ENCODE data around the gene PRMT2.
A peak's percentile ranks its signal among the peaks of the same experiment; 100 is the strongest.
"Not testable (repeated sequence)": the region's sequence is repeated elsewhere in the genome, so short reads cannot be mapped to it uniquely, and the experiment has no call there.

Gene PRMT2

GRCh38 chr21:46646541-46647154 lies 11.2 kb downstream of the PRMT2 start:
- no peak for DNase-seq

- DNase-seq = no peak
Measured at GRCh38 chr21:46648539-46648938, 13.1 kb downstream of the PRMT2 start.

- DNase-seq = no peak
Measured at GRCh38 chr21:46649356-46649755, 13.9 kb downstream of the PRMT2 start.

DNA sequence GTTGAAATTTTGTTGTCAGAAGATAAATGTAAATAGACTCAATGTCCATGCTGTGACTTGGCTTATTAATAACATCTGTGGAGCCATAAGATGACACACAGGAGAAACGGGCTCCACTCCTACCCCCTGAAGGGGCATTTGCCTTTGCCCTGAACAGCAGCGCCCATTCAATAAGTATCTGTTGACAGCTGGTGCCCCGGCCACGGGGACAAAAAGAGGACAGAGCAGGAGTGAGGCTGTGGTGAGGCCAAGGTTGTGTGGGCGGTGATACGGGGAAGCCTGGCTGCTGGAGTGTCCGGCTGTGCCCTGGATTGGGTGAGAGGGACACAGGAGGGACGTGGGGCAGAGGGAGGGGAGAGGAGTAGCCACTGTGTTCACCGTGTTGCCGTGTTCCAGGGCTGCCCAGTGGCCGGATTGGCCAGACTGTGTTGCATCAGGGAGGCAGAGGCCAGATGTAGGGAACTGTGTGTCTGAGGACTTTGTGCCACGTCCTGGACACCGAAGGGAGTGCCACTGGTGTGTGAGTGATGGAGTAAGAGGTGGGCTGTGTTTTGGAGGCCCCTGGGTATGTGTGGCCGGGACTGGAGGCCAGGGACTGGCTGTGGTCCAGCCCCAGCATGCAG lies 15.1 kb downstream of the PRMT2 start:
- no peak for DNase-seq

- DNase-seq = no peak
Measured at GRCh38 chr21:46651121-46651520, 15.6 kb downstream of the PRMT2 start.

DNA sequence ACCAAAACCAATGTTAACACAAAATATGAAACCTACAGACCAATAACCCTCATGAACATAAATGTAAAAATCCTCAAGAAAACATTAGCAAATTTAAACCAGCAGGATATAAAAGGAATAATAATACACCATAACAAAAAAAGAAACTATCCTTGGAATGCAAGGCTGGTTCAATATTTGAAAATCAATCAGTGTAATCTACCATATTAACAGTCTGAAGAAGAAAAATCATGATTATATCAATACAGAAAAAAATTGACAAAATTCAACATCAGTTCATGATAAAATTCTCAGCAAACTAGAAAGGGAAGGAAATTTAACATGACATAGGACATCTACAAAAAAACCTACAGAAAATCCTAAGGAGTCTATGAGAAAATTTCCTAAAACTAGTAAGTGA lies 19.8 kb downstream of the PRMT2 start:
- no peak for DNase-seq

GRCh38 chr21:46656820-46657219 lies 21.3 kb downstream of the PRMT2 start:
- DNase-seq = no peak

DNA sequence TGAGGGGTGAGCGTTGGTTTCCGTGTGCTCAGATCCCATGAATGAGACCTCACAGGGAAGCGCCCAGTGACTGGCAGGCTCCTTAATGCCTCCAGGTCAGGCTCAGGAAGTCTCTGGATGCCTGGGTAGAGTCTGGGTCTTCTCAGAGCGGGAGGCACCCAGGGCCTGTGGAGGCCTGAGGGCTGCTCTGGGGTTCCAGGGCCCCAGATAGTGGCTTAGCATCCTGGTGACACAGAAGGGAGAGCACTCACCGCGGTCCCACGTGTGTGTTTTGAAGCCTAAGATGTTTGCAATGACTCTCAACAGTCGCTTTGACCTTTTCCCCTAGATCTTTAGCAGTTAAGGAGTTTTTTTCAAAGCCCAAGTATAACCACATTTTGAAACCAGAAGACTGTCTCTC lies 25.0 kb downstream of the PRMT2 start:
- DNase-seq = no peak

- DNase-seq = peak; percentile 30 to 31
Measured at GRCh38 chr21:46661211-46661625, 25.7 kb downstream of the PRMT2 start.

DNA sequence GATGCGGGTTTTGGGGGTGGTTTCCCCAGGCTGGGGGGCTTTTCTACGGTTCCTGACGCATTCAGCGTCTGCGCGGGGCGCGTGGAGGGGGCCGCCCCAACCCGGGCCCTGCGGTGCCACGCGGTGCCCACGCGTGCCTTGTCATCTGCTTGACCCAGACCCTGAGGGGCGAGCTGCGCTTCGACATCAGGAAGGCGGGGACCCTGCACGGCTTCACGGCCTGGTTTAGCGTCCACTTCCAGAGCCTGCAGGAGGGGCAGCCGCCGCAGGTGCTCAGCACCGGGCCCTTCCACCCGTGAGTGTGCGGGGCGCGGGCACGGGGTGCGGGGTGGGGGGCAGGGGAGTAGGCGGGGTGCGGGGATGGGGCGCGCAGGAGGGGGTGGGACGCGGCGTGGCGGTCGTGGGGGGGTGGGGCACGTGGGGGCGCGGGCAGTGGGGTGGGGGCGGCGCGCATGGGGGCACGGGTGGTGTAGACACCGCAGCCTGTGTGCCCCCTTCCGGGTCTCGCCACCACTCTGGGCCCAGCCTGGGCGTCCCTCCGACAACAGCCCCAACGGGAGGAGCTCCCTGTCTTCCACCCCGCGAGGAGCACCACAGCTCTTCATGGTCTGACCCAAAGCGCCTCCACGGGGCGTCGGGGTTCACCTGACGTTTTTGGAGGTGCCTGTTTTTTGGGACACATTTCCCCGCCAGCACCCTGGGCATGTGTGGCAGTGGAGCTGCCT lies 26.3 kb downstream of the PRMT2 start:
- no peak for DNase-seq

GRCh38 chr21:46662367-46662654 lies 26.8 kb downstream of the PRMT2 start:
- no peak for DNase-seq

- no peak for DNase-seq
Measured at GRCh38 chr21:46662765-46663500, 27.5 kb downstream of the PRMT2 start.

- peak in 1 of 2 experiments; percentile 22 for DNase-seq
Measured at GRCh38 chr21:46663754-46664153, 28.3 kb downstream of the PRMT2 start.

DNA sequence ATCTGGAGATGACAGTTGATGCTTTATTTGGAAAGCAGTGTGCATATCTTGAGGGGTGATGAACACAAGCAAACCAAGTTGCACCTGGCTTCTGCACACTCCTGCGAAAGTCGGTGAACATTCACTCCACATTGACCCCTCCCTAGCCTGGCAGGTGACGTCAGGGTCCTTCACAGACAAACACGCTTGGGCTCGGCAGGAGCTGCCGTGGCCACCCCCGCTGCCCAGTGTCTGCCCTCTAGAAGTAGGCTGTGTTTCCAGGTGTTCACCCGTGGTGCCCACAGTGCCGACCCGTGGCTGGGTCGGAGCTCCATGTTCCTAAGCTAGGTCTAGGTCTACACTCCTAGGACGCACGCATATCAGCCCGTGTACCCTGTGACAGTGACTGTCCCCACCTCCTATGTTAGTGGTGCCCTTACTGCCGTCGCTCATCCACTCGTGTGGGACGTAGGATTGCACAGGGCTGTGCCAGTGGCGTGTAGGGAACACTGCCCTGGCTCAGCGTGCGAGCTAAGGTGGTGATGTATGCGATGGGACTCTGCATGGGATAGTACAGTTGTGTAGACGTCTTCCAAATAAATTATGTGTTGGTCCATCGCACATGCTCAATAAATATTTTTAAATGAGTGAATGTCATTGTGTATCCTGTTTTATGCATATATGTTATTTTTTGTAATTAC lies 29.0 kb downstream of the PRMT2 start:
- peak; percentile 40 to 64 for DNase-seq

- DNase-seq = no peak
Measured at GRCh38 chr21:46665566-46665965, 30.1 kb downstream of the PRMT2 start.

DNA sequence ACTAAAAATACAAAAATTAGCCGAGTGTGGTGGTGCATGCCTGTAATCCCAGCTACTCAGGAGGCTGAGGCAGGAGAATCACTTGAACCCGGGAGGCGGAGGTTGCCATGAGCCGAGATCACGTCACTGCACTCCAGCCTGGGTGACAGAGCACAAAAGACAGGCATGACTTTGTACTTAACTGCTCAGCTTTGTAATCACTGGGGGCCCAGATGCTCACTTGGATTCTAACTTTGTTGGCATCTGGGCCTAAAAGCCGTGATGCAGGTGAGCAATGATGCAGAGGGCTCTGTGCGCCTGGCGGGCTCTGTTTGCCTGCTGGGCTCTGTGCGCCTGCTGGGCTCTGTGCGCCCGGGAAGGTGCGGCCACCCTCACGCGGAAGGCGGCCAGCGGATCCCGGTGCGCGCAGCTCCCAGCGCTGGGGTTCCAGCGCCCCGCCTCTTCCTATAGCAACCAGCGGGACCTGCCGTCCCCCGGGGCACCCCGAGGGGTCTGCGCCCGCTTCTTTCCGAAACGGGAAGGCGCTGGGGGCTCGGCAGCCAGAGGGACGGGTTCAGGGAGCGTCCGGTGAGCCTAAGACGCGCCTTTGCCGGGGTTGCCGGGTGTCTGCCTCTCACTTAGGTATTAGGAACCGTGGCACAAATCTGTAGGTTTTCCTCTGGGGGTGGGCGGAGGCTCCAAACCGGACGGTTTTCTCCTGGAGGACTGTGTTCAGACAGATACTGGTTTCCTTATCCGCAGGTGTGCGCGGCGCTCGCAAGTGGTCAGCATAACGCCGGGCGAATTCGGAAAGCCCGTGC lies 31.7 kb downstream of the PRMT2 start:
- DNase-seq = peak; percentile 12 to 36

GRCh38 chr21:46667741-46668380 lies 32.4 kb downstream of the PRMT2 start:
- DNase-seq = peak; percentile 59 to 69

GRCh38 chr21:46668381-46668780 lies 32.9 kb downstream of the PRMT2 start:
- no peak for DNase-seq

DNA sequence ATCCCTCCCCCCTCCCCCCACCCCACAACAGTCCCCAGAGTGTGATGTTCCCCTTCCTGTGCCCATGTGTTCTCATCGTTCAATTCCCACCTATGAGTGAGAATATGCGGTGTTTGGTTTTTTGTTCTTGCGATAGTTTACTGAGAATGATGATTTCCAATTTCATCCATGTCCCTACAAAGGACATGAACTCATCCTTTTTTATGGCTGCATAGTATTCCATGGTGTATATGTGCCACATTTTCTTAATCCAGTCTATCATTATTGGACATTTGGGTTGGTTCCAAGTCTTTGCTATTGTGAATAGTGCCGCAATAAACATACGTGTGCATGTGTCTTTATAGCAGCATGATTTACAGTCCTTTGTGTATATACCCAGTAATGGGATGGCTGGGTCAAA lies 33.4 kb downstream of the PRMT2 start:
- DNase-seq = not testable (repeated sequence)

DNA sequence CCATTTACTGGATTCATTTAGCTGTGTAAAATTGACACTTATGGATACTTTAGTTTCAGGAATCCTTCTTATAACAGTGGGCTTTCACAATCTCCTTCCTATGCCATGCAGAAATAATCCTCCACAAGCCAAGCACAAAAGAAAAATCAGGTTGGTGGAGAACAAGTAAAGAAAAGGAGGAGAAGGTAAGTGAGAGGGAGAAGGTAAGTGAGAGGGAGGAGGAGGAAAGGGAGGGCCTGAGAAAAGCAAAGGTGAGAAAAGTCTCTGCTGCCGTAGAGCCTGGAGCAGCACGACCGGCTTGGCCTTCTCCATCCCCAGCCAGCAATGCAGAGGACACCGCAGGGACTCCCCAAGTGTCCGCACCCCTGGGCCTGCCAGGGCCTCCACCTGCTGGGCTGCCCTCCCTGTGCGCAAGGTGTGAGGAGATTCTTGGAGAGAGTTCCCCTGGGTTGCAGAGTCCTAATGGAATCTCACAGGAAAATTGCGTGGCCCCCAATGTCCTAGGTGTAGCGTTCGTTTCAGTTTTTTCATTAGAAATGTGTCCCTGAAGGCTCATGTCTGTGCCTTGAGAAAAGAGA lies 39.0 kb downstream of the PRMT2 start:
- DNase-seq = no peak

DNA sequence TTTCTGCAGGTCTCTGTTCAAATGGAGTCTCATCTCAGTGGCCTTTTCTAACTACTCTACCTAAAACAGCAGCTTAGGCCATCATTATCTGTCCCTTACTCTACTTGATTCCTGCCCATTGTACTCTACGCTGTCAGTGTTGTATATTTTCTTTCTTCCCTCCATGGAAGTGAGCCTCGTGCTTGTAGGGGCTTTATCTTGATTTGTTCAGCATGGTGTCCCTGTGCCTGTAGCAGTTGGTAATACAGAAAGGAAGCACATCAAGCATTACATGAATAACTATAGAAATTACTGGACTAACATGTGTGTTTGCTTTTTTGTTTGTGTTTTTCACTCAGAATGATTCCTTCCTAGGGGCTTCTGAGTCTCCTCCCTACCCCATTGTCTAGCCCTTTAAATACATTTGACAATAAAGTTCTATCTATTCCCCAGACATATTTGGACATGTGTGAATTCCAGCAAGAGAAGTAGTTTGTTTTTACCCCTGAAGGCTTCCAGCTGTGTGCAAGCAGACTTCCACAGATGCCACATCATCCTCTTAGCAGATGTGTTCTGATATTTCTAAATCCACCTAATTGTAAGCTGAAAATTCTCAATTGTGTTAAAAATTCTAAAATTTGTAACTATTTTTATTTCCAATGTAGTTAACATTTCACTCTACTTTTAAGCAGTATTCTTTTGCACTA lies 40.3 kb downstream of the PRMT2 start:
- DNase-seq = no peak

Data from SHP77 (cell line).